Liver (tissue), 9 donors: ENCODE data around the gene CASQ1. TPM values are rescaled to one million over a fixed set of nuclear protein-coding genes. Genes with fewer than 3 reads are reported as not detected.

Source experiments
- DNase-seq: peaks from one replicate; pipeline ENCODE4 v3.0.0-alpha.2; 2017; ENCODE audit warnings: low spot score
- H3K27ac ChIP-seq, 2 donors: one replicate each; pipeline ENCODE4 v1.7.0; 2013; ENCODE audit warnings: inconsistent platforms in 2 of 2, low read length in 2 of 2, control low read depth in 1 of 2, low read depth in 1 of 2, mild to moderate bottlenecking in 1 of 2
- H3K27me3 ChIP-seq, 4 donors: one replicate each; pipeline versions ENCODE4 v1.6.1 to v1.7.0; 2013; ENCODE audit warnings: low read length in 3 of 4, inconsistent platforms in 1 of 4, mild to moderate bottlenecking in 1 of 4, moderate library complexity in 1 of 4; ENCODE audit not compliant: control insufficient read depth in 4 of 4, insufficient read depth in 4 of 4
- H3K36me3 ChIP-seq, 4 donors: one replicate each; pipeline versions ENCODE4 v1.6.1 to v1.7.0; 2013; ENCODE audit warnings: low read length in 3 of 4, mild to moderate bottlenecking in 3 of 4, low read depth in 1 of 4, moderate library complexity in 1 of 4; ENCODE audit not compliant: control insufficient read depth in 4 of 4, insufficient read depth in 3 of 4
- H3K4me1 ChIP-seq, 4 donors: one replicate each; pipeline versions ENCODE4 v1.6.1 to v1.7.0; 2013; ENCODE audit warnings: low read length in 3 of 4, mild to moderate bottlenecking in 3 of 4, moderate library complexity in 1 of 4; ENCODE audit not compliant: control insufficient read depth in 4 of 4, insufficient read depth in 4 of 4
- H3K4me3 ChIP-seq, 3 donors: one replicate each; pipeline versions ENCODE4 v1.6.1 to v1.7.0; 2013; ENCODE audit warnings: low read length in 3 of 3, control low read depth in 1 of 3, low read depth in 1 of 3, mild to moderate bottlenecking in 1 of 3
- H3K9ac ChIP-seq, 2 donors: one replicate each; pipeline ENCODE4 v1.7.0; 2013; ENCODE audit warnings: low read length in 2 of 2, mild to moderate bottlenecking in 2 of 2, moderate library complexity in 2 of 2, control low read depth in 1 of 2, low read depth in 1 of 2
- H3K9me3 ChIP-seq, 4 donors: one replicate each; pipeline versions ENCODE4 v1.6.1 to v1.7.0; 2013; ENCODE audit warnings: low read length in 3 of 4; ENCODE audit not compliant: control insufficient read depth in 4 of 4
- ATF3 ChIP-seq: IDR thresholded peaks from 2 replicates; pipeline ENCODE4 v1.6.1; 2016; ENCODE audit warnings: antibody characterized with exemption
- CTCF ChIP-seq: fragments of 150-350 bp; IDR thresholded peaks from 2 replicates; pipeline ENCODE4 v1.5.1; 2017; ENCODE audit warnings: improper control_type of control experiment, low read depth, low read length; ENCODE audit not compliant: missing input control
- EGR1 ChIP-seq, 2 donors: IDR thresholded peaks; 2 replicates each; pipeline ENCODE4 v1.6.1; 2016 to 2018; ENCODE audit warnings: antibody characterized with exemption in 2 of 2, low read depth in 2 of 2
- FOXA1 ChIP-seq: IDR thresholded peaks from 2 replicates; pipeline ENCODE4 v1.6.1; 2016; ENCODE audit warnings: antibody characterized with exemption
- FOXA2 ChIP-seq: IDR thresholded peaks from 2 replicates; pipeline ENCODE4 v1.6.1; 2016; ENCODE audit warnings: antibody characterized with exemption
- GABPA ChIP-seq, 2 donors: IDR thresholded peaks in 1 of 2; conservative IDR thresholded peaks in 1 of 2; 2 replicates each; pipeline ENCODE4 v1.6.1; 2016; ENCODE audit warnings: antibody characterized with exemption in 2 of 2, mild to moderate bottlenecking in 1 of 2, moderate library complexity in 1 of 2
- HNF4A ChIP-seq, 2 donors: conservative IDR thresholded peaks; 2 replicates each; pipeline ENCODE4 v1.6.1; 2016; ENCODE audit warnings: antibody characterized with exemption in 2 of 2, mild to moderate bottlenecking in 2 of 2
- HNF4G ChIP-seq: IDR thresholded peaks from 2 replicates; pipeline ENCODE4 v1.6.1; 2016; ENCODE audit warnings: antibody characterized with exemption
- JUND ChIP-seq, 2 donors: IDR thresholded peaks; 2 replicates each; pipeline ENCODE4 v1.6.1; 2016; ENCODE audit warnings: antibody characterized with exemption in 2 of 2
- NR2F2 ChIP-seq: IDR thresholded peaks from 2 replicates; pipeline ENCODE4 v1.6.1; 2016; ENCODE audit warnings: antibody characterized with exemption
- RAD21 ChIP-seq, 2 donors: IDR thresholded peaks; 2 replicates each; pipeline ENCODE4 v1.6.1; 2016; ENCODE audit warnings: antibody characterized with exemption in 2 of 2, mild to moderate bottlenecking in 2 of 2
- RXRA ChIP-seq, 2 donors: IDR thresholded peaks; 2 replicates each; pipeline ENCODE4 v1.6.1; 2017 to 2018; ENCODE audit warnings: antibody characterized with exemption in 2 of 2, mild to moderate bottlenecking in 1 of 2
- SP1 ChIP-seq: IDR thresholded peaks from 2 replicates; pipeline ENCODE4 v1.6.1; 2018; ENCODE audit warnings: antibody characterized with exemption, mild to moderate bottlenecking
- TAF1 ChIP-seq: conservative IDR thresholded peaks from 2 replicates; pipeline ENCODE4 v1.6.1; 2016; ENCODE audit warnings: antibody characterized with exemption, mild to moderate bottlenecking
- YY1 ChIP-seq: IDR thresholded peaks from 2 replicates; pipeline ENCODE4 v1.6.1; 2016; ENCODE audit warnings: antibody characterized with exemption, mild to moderate bottlenecking
- ZBTB33 ChIP-seq: IDR thresholded peaks from 2 replicates; pipeline ENCODE4 v1.6.1; 2016; ENCODE audit warnings: antibody characterized with exemption
- WGBS: extraction: QIAGEN DNeasy Blood & Tissue Kit; methylation state at CpG from one replicate; pipeline ENCODE4 v1.1.7; 2013; 5-methylcytosine and 5-hydroxymethylcytosine counted together
- polyA plus RNA-seq, 2 donors: library from polyadenylated mRNA; stranded (reverse) in 1 of 2; unstranded in 1 of 2; fragments of 200-250 nt in 1 of 2; fragments of >200 nt in 1 of 2; fragmentation: Nextera tagmentation in 1 of 2; extraction: Ambion mirVana in 1 of 2; gene quantifications; one replicate each; pipeline versions ENCODE4 v1.2.1 to v1.2.3, GENCODE V29; 2013 to 2015
- total RNA-seq, 2 donors: library from RNA; depleted of rRNA; stranded (reverse); fragments of >200 nt; gene quantifications; one replicate each; pipeline ENCODE4 v1.2.3, GENCODE V29; 2014
- TF ChIP-seq, protein P1 (sequence below): IDR thresholded peaks from 2 replicates; pipeline ENCODE4 v1.6.1; 2016; ENCODE audit warnings: antibody characterized with exemption
- TF ChIP-seq, protein P2 (sequence below): IDR thresholded peaks from 2 replicates; pipeline ENCODE4 v1.6.1; 2016; ENCODE audit warnings: antibody characterized with exemption, mild to moderate bottlenecking
- donor health status: healthy.
- donor health status: healthy.
- donor health status: healthy.
- donor health status: healthy.
- donor health status: healthy.

The CASQ1 gene
- total and polyA plus RNA-seq, 4 donors, result not detected

- Histone ChIP-seq H3K36me3 (no peaks in the 10 kb centered on the region), H3K27me3 (no peaks in the 10 kb centered on the region), H3K9me3 (no peaks in the 10 kb centered on the region), H3K4me3 (no peak overlapping the region), H3K4me1 (no peaks in the 10 kb centered on the region), H3K27ac (no peak overlapping the region), H3K9ac (no peak overlapping the region)
- TF ChIP-seq RAD21 (IDR thresholded peaks at IDR 0.05) (no peak), FOXA2 (no peak), RXRA (IDR thresholded peaks at IDR 0.05) (no peak), TAF1 (no peak), JUND (IDR thresholded peaks at IDR 0.05) (no peak), NR2F2 (no peak), SP1 (no peak), HNF4G (no peak), EGR1 (IDR thresholded peaks at IDR 0.05; ENCODE audit: low read depth in 2 of 2) (no peak), FOXA1 (no peak), ATF3 (no peak), HNF4A (conservative IDR thresholded peaks at IDR 0.05) (no peak), GABPA (IDR thresholded peaks at IDR 0.05 in 1 of 2, conservative IDR thresholded peaks at IDR 0.05 in 1 of 2) (no peak), ZBTB33 (no peak), YY1 (no peak), CTCF (no peak)
- TF ChIP-seq, protein P1, sequence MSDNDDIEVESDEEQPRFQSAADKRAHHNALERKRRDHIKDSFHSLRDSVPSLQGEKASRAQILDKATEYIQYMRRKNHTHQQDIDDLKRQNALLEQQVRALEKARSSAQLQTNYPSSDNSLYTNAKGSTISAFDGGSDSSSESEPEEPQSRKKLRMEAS, result no peak
- TF ChIP-seq, protein P2, sequence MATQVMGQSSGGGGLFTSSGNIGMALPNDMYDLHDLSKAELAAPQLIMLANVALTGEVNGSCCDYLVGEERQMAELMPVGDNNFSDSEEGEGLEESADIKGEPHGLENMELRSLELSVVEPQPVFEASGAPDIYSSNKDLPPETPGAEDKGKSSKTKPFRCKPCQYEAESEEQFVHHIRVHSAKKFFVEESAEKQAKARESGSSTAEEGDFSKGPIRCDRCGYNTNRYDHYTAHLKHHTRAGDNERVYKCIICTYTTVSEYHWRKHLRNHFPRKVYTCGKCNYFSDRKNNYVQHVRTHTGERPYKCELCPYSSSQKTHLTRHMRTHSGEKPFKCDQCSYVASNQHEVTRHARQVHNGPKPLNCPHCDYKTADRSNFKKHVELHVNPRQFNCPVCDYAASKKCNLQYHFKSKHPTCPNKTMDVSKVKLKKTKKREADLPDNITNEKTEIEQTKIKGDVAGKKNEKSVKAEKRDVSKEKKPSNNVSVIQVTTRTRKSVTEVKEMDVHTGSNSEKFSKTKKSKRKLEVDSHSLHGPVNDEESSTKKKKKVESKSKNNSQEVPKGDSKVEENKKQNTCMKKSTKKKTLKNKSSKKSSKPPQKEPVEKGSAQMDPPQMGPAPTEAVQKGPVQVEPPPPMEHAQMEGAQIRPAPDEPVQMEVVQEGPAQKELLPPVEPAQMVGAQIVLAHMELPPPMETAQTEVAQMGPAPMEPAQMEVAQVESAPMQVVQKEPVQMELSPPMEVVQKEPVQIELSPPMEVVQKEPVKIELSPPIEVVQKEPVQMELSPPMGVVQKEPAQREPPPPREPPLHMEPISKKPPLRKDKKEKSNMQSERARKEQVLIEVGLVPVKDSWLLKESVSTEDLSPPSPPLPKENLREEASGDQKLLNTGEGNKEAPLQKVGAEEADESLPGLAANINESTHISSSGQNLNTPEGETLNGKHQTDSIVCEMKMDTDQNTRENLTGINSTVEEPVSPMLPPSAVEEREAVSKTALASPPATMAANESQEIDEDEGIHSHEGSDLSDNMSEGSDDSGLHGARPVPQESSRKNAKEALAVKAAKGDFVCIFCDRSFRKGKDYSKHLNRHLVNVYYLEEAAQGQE, result no peak
- WGBS, result 48% methylated on average over 1 of the region's 1 CpG
- DNase-seq, result no peak
These were observed 46.7 kb upstream of the CASQ1 start for GRCh38 chr1:160143695-160144094.
